Natural killer cell treated with Interleukin-12 subunit alpha and Interleukin-12 subunit beta and Interleukin-15 and Interleukin-18, amount 100 ng/mL, for 72 hours (primary cell): ENCODE measurements around the gene SHISA4. TPM values are rescaled to one million over a fixed set of nuclear protein-coding genes. Genes with fewer than 3 reads are reported as not detected.
A peak's percentile ranks its signal among the peaks of the same experiment; 100 is the strongest.
"Not testable (repeated sequence)": the region's sequence is repeated elsewhere in the genome, so short reads cannot be mapped to it uniquely, and the experiment has no call there.

Source experiments
- ATAC-seq, 2 donors: fragments of 150-1000 bp; cut with Tn5 transposase in 1 of 2; sonication (Bioruptor Pico), chemical (Tn5 transposase) in 1 of 2; 2 replicates each; pipeline ENCODE4 v1.10.0; 2021
- DNase-seq: peaks from one replicate; pipeline ENCODE4 v3.0.0; 2022; ENCODE audit warnings: low spot score
- H3K27ac Mint-ChIP-seq, 2 donors: 1 replicate in 1 of 2; 2 replicates in 1 of 2; pipeline ENCODE4 v1.8.0; 2022; ENCODE audit warnings: mixed read lengths in 2 of 2, mild to moderate bottlenecking in 1 of 2, moderate library complexity in 1 of 2
- H3K27me3 Mint-ChIP-seq, 2 donors: 1 replicate in 1 of 2; 2 replicates in 1 of 2; pipeline ENCODE4 v1.8.0; 2022; ENCODE audit warnings: mixed read lengths in 2 of 2
- H3K36me3 Mint-ChIP-seq: one replicate; pipeline ENCODE4 v1.8.0; 2022; ENCODE audit warnings: mixed read lengths
- H3K4me1 Mint-ChIP-seq, 2 donors: 1 replicate in 1 of 2; 2 replicates in 1 of 2; pipeline ENCODE4 v1.8.0; 2022; ENCODE audit warnings: low read depth in 2 of 2, mixed read lengths in 2 of 2, mild to moderate bottlenecking in 1 of 2
- H3K4me3 Mint-ChIP-seq: one replicate; pipeline ENCODE4 v1.8.0; 2022; ENCODE audit warnings: mixed read lengths
- H3K9me3 Mint-ChIP-seq: 2 replicates; pipeline ENCODE4 v1.8.0; 2022; ENCODE audit warnings: mixed read lengths
- total RNA-seq, 2 donors: library from RNA; stranded (reverse); gene quantifications; one replicate each; pipeline ENCODE4 v1.2.3, GENCODE V29; 2022

SHISA4 gene
- 1 to 10 TPM; 2.5 TPM for total RNA-seq

GRCh38 chr1:201888282-201889089 lies at the start of gene SHISA4:
Gene SHISA4 (plus strand): TSS chr1:201888898. CDS start chr1:201888995, 97 bp downstream.
- Mint-ChIP-seq H3K4me3 (peak within 1 kb of the TSS; percentile 65), H3K36me3 (no peaks in the 10 kb centered on the region), H3K9me3 (no peaks in the 10 kb centered on the region), H3K4me1 (peaks cover 0 to 3% of the 10 kb centered on the region in 2 donors), H3K27me3 (peaks cover 23 to 24% of the 10 kb centered on the region in 2 donors), H3K27ac (peak within 1 kb of the TSS in 1 of 2 donors; percentile 70)
- DNase-seq = peak; percentile 55
- peak; percentile 79 to 85 for ATAC-seq

GRCh38 chr1:201839089-201839488 lies 49.6 kb upstream of the SHISA4 start:
- H3K4me1 Mint-ChIP-seq = peaks cover 18 to 31% of the 10 kb centered on the region in 2 donors
- not testable (repeated sequence) for H3K36me3 Mint-ChIP-seq, H3K27me3 Mint-ChIP-seq, H3K9me3 Mint-ChIP-seq, H3K27ac Mint-ChIP-seq, H3K4me3 Mint-ChIP-seq, DNase-seq, ATAC-seq

GRCh38 chr1:201840055-201840454 lies 48.6 kb upstream of the SHISA4 start:
- Mint-ChIP-seq H3K4me3 (no peak overlapping the region), H3K27ac (no peak overlapping the region), H3K9me3 (no peaks in the 10 kb centered on the region), H3K4me1 (peaks cover 17 to 21% of the 10 kb centered on the region in 2 donors), H3K27me3 (no peaks in the 10 kb centered on the region), H3K36me3 (no peaks in the 10 kb centered on the region)
- ATAC-seq (no peak), DNase-seq (no peak)

- Mint-ChIP-seq H3K4me3 (no peak overlapping the region), H3K9me3 (no peaks in the 10 kb centered on the region), H3K27ac (no peak overlapping the region), H3K4me1 (peaks cover 14 to 17% of the 10 kb centered on the region in 2 donors), H3K36me3 (no peaks in the 10 kb centered on the region), H3K27me3 (no peaks in the 10 kb centered on the region)
- no peak for ATAC-seq
- no peak for DNase-seq
Measured at GRCh38 chr1:201840490-201840889, 48.2 kb upstream of the SHISA4 start.

GRCh38 chr1:201841265-201841912 lies 47.3 kb upstream of the SHISA4 start:
- no peak overlapping the region for H3K27ac Mint-ChIP-seq
- no peaks in the 10 kb centered on the region for H3K27me3 Mint-ChIP-seq
- H3K9me3 Mint-ChIP-seq = no peaks in the 10 kb centered on the region
- no peak overlapping the region for H3K4me3 Mint-ChIP-seq
- no peak for ATAC-seq
- DNase-seq = no peak
- no peaks in the 10 kb centered on the region for H3K36me3 Mint-ChIP-seq
- peaks cover 15 to 17% of the 10 kb centered on the region in 2 donors for H3K4me1 Mint-ChIP-seq

- no peaks in the 10 kb centered on the region for H3K27me3 Mint-ChIP-seq
- ATAC-seq (no peak), DNase-seq (no peak)
- no peak overlapping the region for H3K27ac Mint-ChIP-seq
- no peaks in the 10 kb centered on the region for H3K9me3 Mint-ChIP-seq
- H3K4me3 Mint-ChIP-seq = no peak overlapping the region
- H3K4me1 Mint-ChIP-seq = peaks cover 20 to 26% of the 10 kb centered on the region in 2 donors
- H3K36me3 Mint-ChIP-seq = peaks cover 3% of the 10 kb centered on the region
Measured at GRCh38 chr1:201842472-201843027, 46.1 kb upstream of the SHISA4 start.

GRCh38 chr1:201845331-201846083 lies 43.2 kb upstream of the SHISA4 start:
- no peak overlapping the region for H3K4me3 Mint-ChIP-seq
- DNase-seq = no peak
- peaks cover 11% of the 10 kb centered on the region for H3K36me3 Mint-ChIP-seq
- ATAC-seq = no peak
- no peaks in the 10 kb centered on the region for H3K27me3 Mint-ChIP-seq
- H3K4me1 Mint-ChIP-seq = peaks cover 16 to 19% of the 10 kb centered on the region in 2 donors
- no peaks in the 10 kb centered on the region for H3K9me3 Mint-ChIP-seq
- H3K27ac Mint-ChIP-seq = no peak overlapping the region

- peak overlapping the region in 1 of 2 donors; percentile 35 for H3K27ac Mint-ChIP-seq
- H3K4me3 Mint-ChIP-seq = no peak overlapping the region
- H3K36me3 Mint-ChIP-seq = peaks cover 15% of the 10 kb centered on the region
- no peak for ATAC-seq
- DNase-seq = no peak
- no peaks in the 10 kb centered on the region for H3K9me3 Mint-ChIP-seq
- H3K27me3 Mint-ChIP-seq = no peaks in the 10 kb centered on the region
- peaks cover 14 to 19% of the 10 kb centered on the region in 2 donors for H3K4me1 Mint-ChIP-seq
Measured at GRCh38 chr1:201847150-201847549, 41.5 kb upstream of the SHISA4 start.

GRCh38 chr1:201848230-201848629 lies 40.5 kb upstream of the SHISA4 start:
- Mint-ChIP-seq H3K4me1 (peaks cover 13% of the 10 kb centered on the region in 2 donors), H3K27me3 (no peaks in the 10 kb centered on the region), H3K4me3 (no peak overlapping the region), H3K9me3 (no peaks in the 10 kb centered on the region), H3K27ac (no peak overlapping the region), H3K36me3 (peaks cover 17% of the 10 kb centered on the region)
- DNase-seq (no peak), ATAC-seq (no peak)

GRCh38 chr1:201849372-201850052 lies 39.2 kb upstream of the SHISA4 start:
- ATAC-seq = no peak
- Mint-ChIP-seq H3K4me3 (no peak overlapping the region), H3K4me1 (peaks cover 13% of the 10 kb centered on the region in 2 donors), H3K27ac (no peak overlapping the region), H3K27me3 (no peaks in the 10 kb centered on the region), H3K36me3 (peaks cover 17% of the 10 kb centered on the region), H3K9me3 (no peaks in the 10 kb centered on the region)
- DNase-seq = no peak

GRCh38 chr1:201850053-201850397 lies 38.7 kb upstream of the SHISA4 start:
- Mint-ChIP-seq H3K27me3 (no peaks in the 10 kb centered on the region), H3K9me3 (no peaks in the 10 kb centered on the region), H3K4me3 (no peak overlapping the region), H3K4me1 (peaks cover 13% of the 10 kb centered on the region in 2 donors), H3K27ac (no peak overlapping the region), H3K36me3 (peaks cover 21% of the 10 kb centered on the region)
- ATAC-seq (no peak), DNase-seq (no peak)

- Mint-ChIP-seq H3K36me3 (peaks cover 34% of the 10 kb centered on the region), H3K9me3 (no peaks in the 10 kb centered on the region), H3K4me3 (no peak overlapping the region), H3K27me3 (no peaks in the 10 kb centered on the region), H3K27ac (no peak overlapping the region), H3K4me1 (peaks cover 6 to 8% of the 10 kb centered on the region in 2 donors)
- DNase-seq = no peak
- no peak for ATAC-seq
Measured at GRCh38 chr1:201851949-201852348, 36.7 kb upstream of the SHISA4 start.

GRCh38 chr1:201856722-201857121 lies 32.0 kb upstream of the SHISA4 start:
- H3K27me3 Mint-ChIP-seq, H3K9me3 Mint-ChIP-seq, ATAC-seq, H3K4me3 Mint-ChIP-seq, DNase-seq, H3K4me1 Mint-ChIP-seq: not testable (repeated sequence)
- peak overlapping the region in 1 of 2 donors; percentile 23 for H3K27ac Mint-ChIP-seq
- H3K36me3 Mint-ChIP-seq = peaks cover 40% of the 10 kb centered on the region
